HepG2 (cell line): ENCODE measurements around the gene CHST11.

ENCODE experiments used
- CTCF ChIP-seq: sonication (generic); formaldehyde crosslinking; IDR thresholded peaks from 2 replicates; pipeline ENCODE4 v1.5.0; 2020; ENCODE audit warnings: mild to moderate bottlenecking, missing genetic modification reagents, moderate library complexity
- E2F1 ChIP-seq: sonication (generic); formaldehyde crosslinking; IDR thresholded peaks from 2 replicates; pipeline ENCODE4 v1.5.0; 2020; ENCODE audit warnings: missing genetic modification reagents
- EHMT2 ChIP-seq: fragments of 200-600 bp; sonication (generic); IDR thresholded peaks from 2 replicates; pipeline ENCODE4 v1.7.0; 2017; ENCODE audit warnings: antibody characterized with exemption, low read depth, low read length, borderline replicate concordance
- ELF1 ChIP-seq: sonication (generic); formaldehyde crosslinking; IDR thresholded peaks from 2 replicates; pipeline ENCODE4 v1.4.0; 2020; ENCODE audit warnings: missing genetic modification reagents
- FOXO1 ChIP-seq: sonication (generic); formaldehyde crosslinking; IDR thresholded peaks from 2 replicates; pipeline ENCODE4 v1.4.0; 2020; ENCODE audit warnings: missing genetic modification reagents
- GRHL1 ChIP-seq: sonication (generic); formaldehyde crosslinking; conservative IDR thresholded peaks from 2 replicates; pipeline ENCODE4 v1.8.0; 2022; ENCODE audit warnings: missing genetic modification reagents
- HNRNPL ChIP-seq: fragments of 200-400 bp; formaldehyde crosslinking; IDR thresholded peaks from 2 replicates; pipeline ENCODE4 v1.6.1; 2017; ENCODE audit warnings: mild to moderate bottlenecking, low read depth, low read length
- IRF2 ChIP-seq: IDR thresholded peaks from 2 replicates; pipeline ENCODE4 v1.6.1; 2018; ENCODE audit warnings: missing genetic modification reagents, missing compliant biosample characterization
- RFX5 ChIP-seq: IDR thresholded peaks from 2 replicates; pipeline ENCODE4 v1.6.1; 2011; ENCODE audit warnings: low read depth, low read length, improper control_type of control experiment
- SNRNP70 ChIP-seq: fragments of 200-400 bp; formaldehyde crosslinking; IDR thresholded peaks from 2 replicates; pipeline ENCODE4 v1.6.1; 2017; ENCODE audit warnings: mild to moderate bottlenecking, low read depth, low read length, moderate library complexity
- ZNF138 ChIP-seq: sonication (generic); formaldehyde crosslinking; IDR thresholded peaks from 2 replicates; pipeline ENCODE4 v1.5.0; 2020; ENCODE audit warnings: mild to moderate bottlenecking, low read depth, missing genetic modification reagents
- ZNF589 ChIP-seq: sonication (generic); formaldehyde crosslinking; conservative IDR thresholded peaks from 2 replicates; pipeline ENCODE4 v1.8.0; 2022; ENCODE audit warnings: mild to moderate bottlenecking, moderate library complexity, missing genetic modification reagents
- TF ChIP-seq, protein P1 (sequence below): IDR thresholded peaks from 2 replicates; pipeline ENCODE4 v1.6.1; 2016; ENCODE audit warnings: low read depth, borderline replicate concordance

DNA sequence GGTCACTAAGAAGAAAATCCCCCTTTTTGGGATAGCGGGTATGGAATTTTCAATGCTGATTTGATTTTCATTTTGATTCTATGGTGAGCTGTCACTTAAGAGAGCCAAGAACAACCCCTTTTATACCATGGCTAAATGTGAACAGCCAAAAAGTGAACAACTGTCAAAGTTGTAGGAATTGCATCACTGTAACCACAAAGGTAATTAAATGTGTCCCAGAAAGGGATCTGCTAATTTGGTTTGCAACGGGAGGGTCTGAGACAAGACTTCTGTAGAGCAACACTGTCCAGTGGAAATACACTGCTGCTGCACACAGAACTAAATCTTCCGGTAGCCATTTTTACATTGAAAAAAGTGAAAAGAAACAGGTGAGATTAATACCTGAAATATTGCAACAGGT, 14.6 kb downstream of the CHST11 start:
- TF ChIP-seq FOXO1 (no peak), E2F1 (CRISPR knock-in tag) (no peak), IRF2 (CRISPR knock-in tag) (no peak), EHMT2 (no peak), CTCF (CRISPR knock-in tag) (no peak), SNRNP70 (no peak), GRHL1 (CRISPR knock-in tag) (no peak), ZNF589 (no peak), RFX5 (no peak), ELF1 (CRISPR knock-in tag) (no peak), ZNF138 (CRISPR knock-in tag) (no peak), HNRNPL (no peak)
- TF ChIP-seq, protein P1, sequence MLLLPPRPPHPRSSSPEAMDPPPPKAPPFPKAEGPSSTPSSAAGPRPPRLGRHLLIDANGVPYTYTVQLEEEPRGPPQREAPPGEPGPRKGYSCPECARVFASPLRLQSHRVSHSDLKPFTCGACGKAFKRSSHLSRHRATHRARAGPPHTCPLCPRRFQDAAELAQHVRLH (CRISPR knock-in tag): no peak
